NCI-H345 (cell line): Measurements from ENCODE around the gene RNF144B.
"Not testable (repeated sequence)": the region's sequence is repeated elsewhere in the genome, so short reads cannot be mapped to it uniquely, and the experiment has no call there.

Experiments used
- DNase-seq: peaks from one replicate; lab custom pipeline; 2025; lab: John Stamatoyannopoulos, UW

The RNF144B gene

GRCh38 chr6:18409602-18410001 is 22.5 kb downstream of the RNF144B start:
- DNase-seq, result not testable (repeated sequence)

- no peak for DNase-seq
Observed at GRCh38 chr6:18410412-18410811, 23.3 kb downstream of the RNF144B start.

GRCh38 chr6:18412068-18412467 is 24.9 kb downstream of the RNF144B start:
- DNase-seq, result no peak

GRCh38 chr6:18412644-18413043 is 25.5 kb downstream of the RNF144B start:
- DNase-seq, result no peak

- no peak for DNase-seq
Observed at GRCh38 chr6:18413381-18413780, 26.2 kb downstream of the RNF144B start.

GRCh38 chr6:18414116-18414515 is 27.0 kb downstream of the RNF144B start:
- no peak for DNase-seq

GRCh38 chr6:18415207-18415606 is 28.1 kb downstream of the RNF144B start:
- no peak for DNase-seq

- DNase-seq, result no peak
Observed at GRCh38 chr6:18415671-18416340, 28.7 kb downstream of the RNF144B start.

GRCh38 chr6:18416341-18416679 is 29.2 kb downstream of the RNF144B start:
- DNase-seq, result no peak

- no peak for DNase-seq
Observed at GRCh38 chr6:18420328-18420727, 33.2 kb downstream of the RNF144B start.

GRCh38 chr6:18422136-18422535 is 35.0 kb downstream of the RNF144B start:
- no peak for DNase-seq

GRCh38 chr6:18423426-18423825 is 36.3 kb downstream of the RNF144B start:
- DNase-seq, result no peak

GRCh38 chr6:18424201-18424600 is 37.1 kb downstream of the RNF144B start:
- no peak for DNase-seq

- no peak for DNase-seq
Observed at GRCh38 chr6:18425218-18425617, 38.1 kb downstream of the RNF144B start.

- no peak for DNase-seq
Observed at GRCh38 chr6:18427296-18427695, 40.1 kb downstream of the RNF144B start.

GRCh38 chr6:18429655-18430297 is 42.6 kb downstream of the RNF144B start:
- no peak for DNase-seq

GRCh38 chr6:18431581-18431980 is 44.4 kb downstream of the RNF144B start:
- no peak for DNase-seq

- no peak for DNase-seq
Observed at GRCh38 chr6:18432180-18432579, 45.0 kb downstream of the RNF144B start.

- no peak for DNase-seq
Observed at GRCh38 chr6:18432619-18433018, 45.5 kb downstream of the RNF144B start.

- DNase-seq, result no peak
Observed at GRCh38 chr6:18433059-18433458, 45.9 kb downstream of the RNF144B start.

GRCh38 chr6:18436341-18436740 is 49.2 kb downstream of the RNF144B start:
- no peak for DNase-seq

GRCh38 chr6:18439581-18439980 is 52.4 kb downstream of the RNF144B start:
- DNase-seq, result no peak

GRCh38 chr6:18441251-18441979 is 54.3 kb downstream of the RNF144B start:
- no peak for DNase-seq
